ENCODE results near the gene UFC1.

DNA sequence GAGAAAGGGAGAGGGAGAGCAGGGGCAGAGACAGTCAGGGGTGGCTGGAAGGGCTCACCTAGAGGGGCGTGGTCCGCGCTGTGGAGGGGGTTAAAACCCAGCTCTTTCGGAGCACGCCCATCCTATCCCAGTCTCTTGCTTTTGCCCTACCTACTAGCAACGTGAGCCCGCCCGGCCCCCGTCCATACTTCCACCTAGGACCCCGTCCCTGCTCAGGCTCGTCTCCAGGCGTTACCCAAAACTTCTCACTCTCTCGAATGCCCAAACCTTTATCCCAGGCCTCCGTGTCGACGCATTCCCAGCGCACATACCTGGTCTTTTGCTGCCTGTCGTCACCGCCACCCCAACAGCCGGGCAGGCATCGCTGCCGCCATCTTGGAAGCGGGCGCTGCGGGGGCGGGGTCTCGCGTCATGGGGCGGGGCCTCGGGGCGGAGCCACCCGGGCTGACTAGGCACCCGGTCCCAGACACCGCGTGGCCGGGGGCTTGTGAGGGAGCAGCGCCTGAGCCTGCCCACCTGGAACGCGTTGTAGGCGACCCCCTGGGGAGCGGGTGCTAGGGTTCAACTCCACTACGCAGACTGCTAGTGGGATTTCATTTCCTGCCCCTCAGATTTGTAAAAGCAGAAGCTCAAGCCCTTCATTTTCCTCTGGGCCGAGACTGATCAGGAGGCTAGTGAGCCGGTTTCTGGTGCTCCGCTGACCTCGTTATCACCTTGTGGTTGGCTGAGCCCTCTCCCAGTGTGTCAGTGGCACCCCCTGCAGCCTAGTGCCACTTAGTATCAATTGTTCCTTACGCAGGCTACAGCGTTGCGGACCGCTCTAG, 23.5 kb downstream of the UFC1 start, which contains the start of gene B4GALT3:
- TF ChIP-seq, protein P1, sequence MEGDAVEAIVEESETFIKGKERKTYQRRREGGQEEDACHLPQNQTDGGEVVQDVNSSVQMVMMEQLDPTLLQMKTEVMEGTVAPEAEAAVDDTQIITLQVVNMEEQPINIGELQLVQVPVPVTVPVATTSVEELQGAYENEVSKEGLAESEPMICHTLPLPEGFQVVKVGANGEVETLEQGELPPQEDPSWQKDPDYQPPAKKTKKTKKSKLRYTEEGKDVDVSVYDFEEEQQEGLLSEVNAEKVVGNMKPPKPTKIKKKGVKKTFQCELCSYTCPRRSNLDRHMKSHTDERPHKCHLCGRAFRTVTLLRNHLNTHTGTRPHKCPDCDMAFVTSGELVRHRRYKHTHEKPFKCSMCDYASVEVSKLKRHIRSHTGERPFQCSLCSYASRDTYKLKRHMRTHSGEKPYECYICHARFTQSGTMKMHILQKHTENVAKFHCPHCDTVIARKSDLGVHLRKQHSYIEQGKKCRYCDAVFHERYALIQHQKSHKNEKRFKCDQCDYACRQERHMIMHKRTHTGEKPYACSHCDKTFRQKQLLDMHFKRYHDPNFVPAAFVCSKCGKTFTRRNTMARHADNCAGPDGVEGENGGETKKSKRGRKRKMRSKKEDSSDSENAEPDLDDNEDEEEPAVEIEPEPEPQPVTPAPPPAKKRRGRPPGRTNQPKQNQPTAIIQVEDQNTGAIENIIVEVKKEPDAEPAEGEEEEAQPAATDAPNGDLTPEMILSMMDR (IDR thresholded peaks at IDR 0.05; ENCODE audit: low read depth, low read length, poor library complexity, severe bottlenecking), result no peak
- no peak for TF ChIP-seq EZH2phosphoT487 (IDR thresholded peaks at IDR 0.05; ENCODE audit: borderline replicate concordance, low read length)

All from DOHH2 (cell line).